Measurements from ENCODE around the gene SYPL1.

- TF ChIP-seq ARNT (IDR thresholded peaks at IDR 0.05) (no peak), SUZ12 (IDR thresholded peaks at IDR 0.05) (no peak), TARDBP (IDR thresholded peaks at IDR 0.05) (no peak), FOXK2 (IDR thresholded peaks at IDR 0.05) (no peak)
Observed at GRCh38 chr7:106102387-106102966, 9.6 kb downstream of the SYPL1 start.

Measured in HEK293T (cell line).